DOHH2 (cell line): ENCODE data around the gene AFF4.

Experiments
- CTCF ChIP-seq: fragments of 200-600 bp; sonication (generic); IDR thresholded peaks from one replicate; pipeline ENCODE4 v1.5.1; 2014; ENCODE audit warnings: antibody characterized with exemption, mild to moderate bottlenecking, low read depth, low read length; ENCODE audit not compliant: poor library complexity, severe bottlenecking
- EZH2phosphoT487 ChIP-seq: fragments of 200-600 bp; sonication (generic); IDR thresholded peaks from 2 replicates; pipeline ENCODE4 v1.6.1; 2017; ENCODE audit warnings: borderline replicate concordance, mild to moderate bottlenecking, antibody characterized with exemption, low read length, moderate library complexity, mixed read lengths

- TF ChIP-seq CTCF (no peak), EZH2phosphoT487 (no peak)
Observed at GRCh38 chr5:132830436-132831094, 132.9 kb downstream of the AFF4 start, which contains the start of gene SHROOM1.
